Measurements from ENCODE around the gene MARCHF10.

DNA sequence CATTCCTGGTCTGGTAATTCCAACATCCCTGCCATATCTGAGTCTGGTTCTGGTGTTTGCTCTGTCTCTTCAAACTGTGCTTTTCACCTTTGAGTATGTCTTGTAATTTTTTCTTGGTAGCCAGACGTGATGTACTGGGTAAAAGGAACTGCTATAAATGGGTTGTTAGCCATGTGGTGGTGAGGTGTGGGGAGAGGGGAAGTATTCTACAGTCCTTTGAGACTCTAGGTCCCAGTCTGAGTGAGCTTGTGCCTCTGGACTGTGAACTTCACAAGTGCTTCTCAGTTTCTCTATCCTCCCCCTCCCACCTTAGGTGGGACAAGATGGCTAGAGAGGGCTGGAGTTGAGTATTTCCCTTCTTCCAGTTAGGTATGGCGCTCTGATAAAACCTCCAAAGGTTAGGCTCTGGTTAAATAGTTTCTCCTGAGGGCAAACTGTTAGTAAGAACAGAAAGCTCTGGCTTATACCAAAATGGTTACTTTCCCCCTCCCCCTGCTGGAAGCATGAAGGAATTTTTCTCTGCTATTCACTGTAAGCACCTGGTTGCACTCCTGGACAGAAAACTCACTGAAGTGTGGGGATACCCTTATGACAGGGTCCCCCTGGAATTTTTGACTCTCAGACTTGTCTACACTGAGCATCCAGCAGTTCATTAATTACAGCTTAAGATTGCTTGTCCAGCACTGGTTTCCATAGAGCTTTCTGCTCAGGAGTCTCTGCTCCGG is 87.8 kb downstream of the MARCHF10 start:
- TF ChIP-seq, protein P1, sequence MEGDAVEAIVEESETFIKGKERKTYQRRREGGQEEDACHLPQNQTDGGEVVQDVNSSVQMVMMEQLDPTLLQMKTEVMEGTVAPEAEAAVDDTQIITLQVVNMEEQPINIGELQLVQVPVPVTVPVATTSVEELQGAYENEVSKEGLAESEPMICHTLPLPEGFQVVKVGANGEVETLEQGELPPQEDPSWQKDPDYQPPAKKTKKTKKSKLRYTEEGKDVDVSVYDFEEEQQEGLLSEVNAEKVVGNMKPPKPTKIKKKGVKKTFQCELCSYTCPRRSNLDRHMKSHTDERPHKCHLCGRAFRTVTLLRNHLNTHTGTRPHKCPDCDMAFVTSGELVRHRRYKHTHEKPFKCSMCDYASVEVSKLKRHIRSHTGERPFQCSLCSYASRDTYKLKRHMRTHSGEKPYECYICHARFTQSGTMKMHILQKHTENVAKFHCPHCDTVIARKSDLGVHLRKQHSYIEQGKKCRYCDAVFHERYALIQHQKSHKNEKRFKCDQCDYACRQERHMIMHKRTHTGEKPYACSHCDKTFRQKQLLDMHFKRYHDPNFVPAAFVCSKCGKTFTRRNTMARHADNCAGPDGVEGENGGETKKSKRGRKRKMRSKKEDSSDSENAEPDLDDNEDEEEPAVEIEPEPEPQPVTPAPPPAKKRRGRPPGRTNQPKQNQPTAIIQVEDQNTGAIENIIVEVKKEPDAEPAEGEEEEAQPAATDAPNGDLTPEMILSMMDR (IDR thresholded peaks at IDR 0.05; ENCODE audit: low read depth, low read length), result no peak; the same call in 1 of the 2 replicates
- TF ChIP-seq EZH2phosphoT487 (IDR thresholded peaks at IDR 0.05; ENCODE audit: low read depth), result no peak

All from OCI-LY3 (cell line).